Mesendoderm (in vitro differentiated cells): ENCODE data around the gene RGL3.
"Not testable (repeated sequence)": the region's sequence is repeated elsewhere in the genome, so short reads cannot be mapped to it uniquely, and the experiment has no call there.

Experiments used
- DNase-seq: peaks from one replicate; pipeline ENCODE4 v3.0.0; 2013
- H2AK5ac ChIP-seq: 2 replicates; pipeline ENCODE4 v1.6.1; 2013; ENCODE audit warnings: low read length, inconsistent platforms
- H2BK120ac ChIP-seq: 2 replicates; pipeline ENCODE4 v1.6.1; 2013; ENCODE audit warnings: low read depth, mild to moderate bottlenecking, low read length, moderate library complexity, mixed read lengths
- H2BK15ac ChIP-seq: replicated peaks from 2 replicates; pipeline ENCODE4 v1.6.1; 2013; ENCODE audit warnings: low read depth, mild to moderate bottlenecking, moderate library complexity
- H2BK5ac ChIP-seq: 2 replicates; pipeline ENCODE4 v1.6.1; 2013; ENCODE audit warnings: low read length, inconsistent platforms
- H3K18ac ChIP-seq: 2 replicates; pipeline ENCODE4 v1.6.1; 2013; ENCODE audit warnings: mild to moderate bottlenecking, low read length, mixed read lengths
- H3K23ac ChIP-seq: one replicate; pipeline ENCODE4 v1.6.1; 2013; ENCODE audit warnings: low read length
- H3K27ac ChIP-seq: 2 replicates; pipeline ENCODE4 v1.5.1; 2013; ENCODE audit warnings: low read depth, mild to moderate bottlenecking, inconsistent platforms, low read length, moderate library complexity
- H3K27me3 ChIP-seq: 2 replicates; pipeline ENCODE4 v1.6.1; 2013; ENCODE audit warnings: low read length, control low read depth, mild to moderate bottlenecking, inconsistent platforms; ENCODE audit not compliant: insufficient read depth, poor library complexity
- H3K36me3 ChIP-seq: 2 replicates; pipeline ENCODE4 v1.6.1; 2013; ENCODE audit warnings: low read length, inconsistent platforms; ENCODE audit not compliant: control insufficient read depth, insufficient read depth
- H3K4ac ChIP-seq: one replicate; pipeline ENCODE4 v1.6.1; 2013; ENCODE audit warnings: low read depth, mild to moderate bottlenecking, low read length, moderate library complexity
- H3K4me1 ChIP-seq: 2 replicates; pipeline ENCODE4 v1.6.1; 2013; ENCODE audit warnings: low read depth, low read length, inconsistent platforms; ENCODE audit not compliant: control insufficient read depth
- H3K4me2 ChIP-seq: 2 replicates; pipeline ENCODE4 v1.6.1; 2013; ENCODE audit warnings: low read length
- H3K4me3 ChIP-seq: 2 replicates; pipeline ENCODE4 v1.5.1; 2013; ENCODE audit warnings: mild to moderate bottlenecking, low read length
- H3K56ac ChIP-seq: one replicate; pipeline ENCODE4 v1.6.1; 2013; ENCODE audit warnings: low read length
- H3K79me1 ChIP-seq: 2 replicates; pipeline ENCODE4 v1.6.1; 2013; ENCODE audit warnings: low read length, inconsistent platforms
- H3K79me2 ChIP-seq: 2 replicates; pipeline ENCODE4 v1.6.1; 2013; ENCODE audit warnings: mild to moderate bottlenecking, low read length; ENCODE audit not compliant: control insufficient read depth, insufficient read depth
- H3K9ac ChIP-seq: 2 replicates; pipeline ENCODE4 v1.6.1; 2013; ENCODE audit warnings: low read length, inconsistent platforms
- H4K5ac ChIP-seq: one replicate; pipeline ENCODE4 v1.6.1; 2013; ENCODE audit warnings: low read length
- H4K8ac ChIP-seq: one replicate; pipeline ENCODE4 v1.6.1; 2013; ENCODE audit warnings: low read depth, mild to moderate bottlenecking, control low read depth, low read length, moderate library complexity
- WGBS: extraction: QIAGEN DNeasy Blood & Tissue Kit; methylation state at CpG from one replicate; pipeline ENCODE4 v1.1.7; 2013; ENCODE audit warnings: low lambda C conversion rate, missing lambda C conversion rate; ENCODE audit not compliant: insufficient coverage; ENCODE audit errors: extremely low coverage; 5-methylcytosine and 5-hydroxymethylcytosine counted together

The RGL3 gene

GRCh38 chr19:11355160-11356073 lies 63.7 kb downstream of the RGL3 start, which contains the start of gene PLPPR2:
TSS of gene PLPPR2 (plus strand) at chr19:11355432. CDS start at chr19:11357674, 2,242 bp downstream.
- Histone ChIP-seq H3K56ac (peak within 1 kb of the TSS; percentile 80), H3K27me3 (no peaks in the 10 kb centered on the region), H4K5ac (no peak within 1 kb of the TSS), H3K9ac (peak within 1 kb of the TSS; percentile 48), H3K4me3 (no peak within 1 kb of the TSS), H3K4me1 (peaks cover 3% of the 10 kb centered on the region), H3K18ac (no peak within 1 kb of the TSS), H3K79me2 (no peaks in the 10 kb centered on the region), H3K4me2 (peak within 1 kb of the TSS; percentile 33), H3K79me1 (no peaks in the 10 kb centered on the region), H3K23ac (no peak within 1 kb of the TSS), H3K27ac (no peak within 1 kb of the TSS), H4K8ac (no peak within 1 kb of the TSS), H2BK15ac (no peak within 1 kb of the TSS), H3K36me3 (no peaks in the 10 kb centered on the region), H2AK5ac (peak within 1 kb of the TSS; percentile 45), H2BK120ac (no peak within 1 kb of the TSS), H3K4ac (no peak within 1 kb of the TSS), H2BK5ac (no peak within 1 kb of the TSS)
- peak; percentile 96 for DNase-seq
- WGBS, result no CpG with 5 or more reads among the region's 62 CpGs

- not testable (repeated sequence) for H3K4me2 ChIP-seq, H2BK120ac ChIP-seq, H3K18ac ChIP-seq, H3K36me3 ChIP-seq, H4K5ac ChIP-seq, H3K4me1 ChIP-seq, H3K56ac ChIP-seq, H3K4ac ChIP-seq, H2BK5ac ChIP-seq, H3K4me3 ChIP-seq, H3K9ac ChIP-seq, H3K27me3 ChIP-seq, H2AK5ac ChIP-seq, DNase-seq, H4K8ac ChIP-seq, H3K23ac ChIP-seq, H3K79me1 ChIP-seq, H2BK15ac ChIP-seq, H3K27ac ChIP-seq, H3K79me2 ChIP-seq
- no CpG with 5 or more reads among the region's 4 CpGs for WGBS
Measured at GRCh38 chr19:11354102-11354501, 65.0 kb downstream of the RGL3 start.

- Histone ChIP-seq H2AK5ac (no peak overlapping the region), H2BK120ac (no peak overlapping the region), H4K5ac (no peak overlapping the region), H3K9ac (no peak overlapping the region), H3K36me3 (no peaks in the 10 kb centered on the region), H3K79me2 (no peaks in the 10 kb centered on the region), H3K18ac (no peak overlapping the region), H2BK15ac (no peak overlapping the region), H3K4me1 (peaks cover 6% of the 10 kb centered on the region), H3K4me3 (no peak overlapping the region), H3K27ac (no peak overlapping the region), H3K4me2 (no peak overlapping the region), H3K23ac (no peak overlapping the region), H2BK5ac (no peak overlapping the region), H3K27me3 (no peaks in the 10 kb centered on the region), H3K56ac (no peak overlapping the region), H3K79me1 (peaks cover 2% of the 10 kb centered on the region), H3K4ac (no peak overlapping the region), H4K8ac (no peak overlapping the region)
- DNase-seq, result no peak
- WGBS, result no CpG with 5 or more reads among the region's 4 CpGs
Measured at GRCh38 chr19:11349171-11349570, 69.9 kb downstream of the RGL3 start.

- Histone ChIP-seq H3K79me2 (no peaks in the 10 kb centered on the region), H3K9ac (no peak overlapping the region), H3K4ac (no peak overlapping the region), H2BK15ac (no peak overlapping the region), H3K27me3 (no peaks in the 10 kb centered on the region), H2BK5ac (no peak overlapping the region), H3K36me3 (no peaks in the 10 kb centered on the region), H4K5ac (no peak overlapping the region), H2AK5ac (no peak overlapping the region), H3K18ac (no peak overlapping the region), H3K23ac (no peak overlapping the region), H2BK120ac (no peak overlapping the region), H3K79me1 (peaks cover 2% of the 10 kb centered on the region), H3K4me1 (peaks cover 6% of the 10 kb centered on the region), H3K27ac (no peak overlapping the region), H3K4me2 (no peak overlapping the region), H4K8ac (no peak overlapping the region), H3K56ac (no peak overlapping the region), H3K4me3 (no peak overlapping the region)
- DNase-seq, result no peak
- WGBS, result no CpG with 5 or more reads among the region's 7 CpGs
Measured at GRCh38 chr19:11347546-11348039, 71.5 kb downstream of the RGL3 start.

GRCh38 chr19:11346104-11346940 lies 72.8 kb downstream of the RGL3 start, which contains the start of the genes CCDC159 and TMEM205:
TSS of gene CCDC159 (plus strand) at chr19:11346519. CDS start at chr19:11346607, 88 bp downstream.
TSS of gene TMEM205 (minus strand) at chr19:11346268. CDS start at chr19:11345619, 649 bp downstream.
- H3K4ac ChIP-seq, result no peak within 1 kb of the TSS
- H4K8ac ChIP-seq, result no peak within 1 kb of the TSS
- H2BK5ac ChIP-seq, result no peak within 1 kb of the TSS
- H3K4me1 ChIP-seq, result peaks cover 6% of the 10 kb centered on the region
- H3K27me3 ChIP-seq, result no peaks in the 10 kb centered on the region
- no CpG with 5 or more reads among the region's 50 CpGs for WGBS
- peak within 1 kb of the TSS; percentile 57 for H3K23ac ChIP-seq
- peak within 1 kb of the TSS; percentile 86 for H3K4me2 ChIP-seq
- no peak within 1 kb of the TSS for H2BK15ac ChIP-seq
- H4K5ac ChIP-seq, result no peak within 1 kb of the TSS
- peak within 1 kb of the TSS; percentile 91 for H3K56ac ChIP-seq
- peak within 1 kb of the TSS; percentile 43 for H3K27ac ChIP-seq
- peak within 1 kb of the TSS; percentile 88 for H3K4me3 ChIP-seq
- no peaks in the 10 kb centered on the region for H3K36me3 ChIP-seq
- H3K79me2 ChIP-seq, result no peaks in the 10 kb centered on the region
- no peak within 1 kb of the TSS for H2BK120ac ChIP-seq
- peak; percentile 100 for DNase-seq
- H3K79me1 ChIP-seq, result peaks cover 2% of the 10 kb centered on the region
- no peak within 1 kb of the TSS for H3K18ac ChIP-seq
- no peak within 1 kb of the TSS for H2AK5ac ChIP-seq
- H3K9ac ChIP-seq, result peak within 1 kb of the TSS; percentile 85
